GM10847 (cell line): ENCODE measurements around the gene CHTOP.

Experiments
- POLR2A ChIP-seq: IDR thresholded peaks from 2 replicates; pipeline ENCODE4 v1.6.1; 2011; ENCODE audit not compliant: insufficient read length; ENCODE audit errors: extremely low read depth

CHTOP gene

GRCh38 chr1:153626904-153627714 lies 6.8 kb upstream of the CHTOP start, which contains the start of gene S100A13:
Gene S100A13 (minus strand): TSS chr1:153627505. CDS start chr1:153626472, 1,033 bp downstream.
- TF ChIP-seq POLR2A: no peak

DNA sequence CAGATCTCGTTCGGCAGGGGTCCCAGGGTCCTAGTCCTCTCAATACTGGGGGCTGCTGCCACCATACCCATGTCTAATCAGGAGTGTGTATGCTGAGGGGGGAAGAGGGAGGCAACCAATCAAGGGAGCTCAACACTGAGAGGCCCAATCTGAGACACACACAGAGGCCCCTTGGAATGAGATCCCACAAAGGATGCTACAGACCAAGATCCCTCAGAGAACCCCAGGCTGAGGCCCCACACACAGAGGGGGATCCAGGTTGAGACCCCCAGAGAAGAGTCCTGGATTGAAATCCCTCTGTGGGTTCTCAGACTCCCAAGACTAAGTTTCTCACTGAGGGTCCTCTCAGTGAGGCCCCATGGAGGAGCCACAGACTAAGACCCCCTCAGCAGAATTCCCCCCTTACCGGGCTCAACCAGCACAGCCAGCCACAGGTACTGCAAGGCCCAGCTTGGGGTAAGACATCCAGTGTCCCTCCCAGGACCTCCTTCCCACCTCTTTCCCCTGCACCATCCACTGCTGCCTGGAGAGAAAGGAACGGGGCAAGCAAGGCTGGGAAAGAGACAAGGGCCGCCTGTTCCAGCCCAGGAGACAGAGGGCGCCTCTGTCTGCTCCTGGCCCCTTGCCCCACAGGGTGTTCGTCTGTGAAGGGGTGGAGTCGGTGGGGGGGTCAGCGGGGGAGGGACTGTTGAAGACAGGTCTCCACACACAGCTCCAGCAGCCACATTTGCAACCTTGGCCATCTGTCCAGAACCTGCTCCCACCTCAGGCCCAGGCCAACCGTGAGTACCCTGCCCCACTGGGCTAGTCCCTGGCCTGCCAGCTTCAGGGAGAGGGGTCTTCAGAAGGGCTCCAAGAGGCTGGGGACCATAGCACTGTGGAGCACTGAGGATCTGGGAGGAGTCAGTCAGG lies 5.9 kb upstream of the CHTOP start, which contains the start of gene S100A1:
TSS of gene S100A1 (plus strand) at position 720 of the 912 bp plus-strand sequence. CDS start 2,088 bp downstream, outside the sequence.
- no peak for TF ChIP-seq POLR2A

- no peak for TF ChIP-seq POLR2A
Observed at GRCh38 chr1:153628638-153629342, 5.1 kb upstream of the CHTOP start.

DNA sequence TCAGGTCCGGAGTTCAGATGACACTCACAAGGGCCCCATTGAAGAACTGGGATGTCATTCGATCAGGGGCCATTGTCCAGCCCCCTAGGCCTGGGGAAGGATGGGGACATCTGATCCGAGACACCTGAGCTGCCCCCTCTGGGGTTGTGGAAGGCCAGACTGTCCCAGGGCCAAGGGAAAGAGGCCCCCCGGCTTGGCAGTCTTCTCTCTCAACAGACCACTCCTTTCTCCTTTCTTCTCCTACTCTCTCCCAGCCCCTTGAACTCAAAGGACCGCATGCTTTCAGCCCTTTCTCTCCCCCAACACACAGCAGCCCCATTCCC lies 4.6 kb upstream of the CHTOP start:
- no peak for TF ChIP-seq POLR2A

DNA sequence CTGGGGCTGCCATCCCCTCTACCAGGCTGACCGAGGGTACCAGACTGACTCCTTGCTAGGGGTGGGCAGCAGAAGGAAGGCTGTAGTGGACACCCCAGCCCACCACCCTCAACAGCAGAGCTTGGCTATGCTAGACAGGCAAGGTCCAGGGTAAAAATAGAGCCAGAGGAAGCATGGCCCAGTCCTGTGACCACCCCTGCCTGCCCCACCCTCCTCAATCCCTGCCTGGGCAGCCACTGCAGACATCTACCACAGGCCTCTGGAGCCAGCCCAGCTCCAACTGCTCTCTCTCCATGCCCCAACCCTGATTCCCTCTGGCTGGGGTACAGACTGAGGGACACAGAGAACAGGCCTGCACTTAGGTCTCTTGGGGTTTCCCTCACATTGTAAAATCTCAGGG lies 3.9 kb upstream of the CHTOP start:
- no peak for TF ChIP-seq POLR2A

DNA sequence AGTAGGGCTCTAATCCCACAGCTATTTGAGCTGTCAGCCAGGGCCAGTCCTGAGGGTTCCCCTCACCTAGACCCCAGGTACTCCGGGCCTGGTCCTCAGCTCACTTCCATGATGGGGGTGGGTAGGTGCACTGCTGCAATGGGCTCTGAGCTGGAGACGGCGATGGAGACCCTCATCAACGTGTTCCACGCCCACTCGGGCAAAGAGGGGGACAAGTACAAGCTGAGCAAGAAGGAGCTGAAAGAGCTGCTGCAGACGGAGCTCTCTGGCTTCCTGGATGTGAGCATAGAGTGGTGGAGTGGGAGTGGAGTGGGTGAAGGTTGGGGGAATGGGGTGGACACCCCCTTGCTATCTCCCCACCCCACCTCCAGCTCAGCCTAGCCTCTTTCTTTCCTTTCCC lies 3.5 kb upstream of the CHTOP start:
- no peak for TF ChIP-seq POLR2A

DNA sequence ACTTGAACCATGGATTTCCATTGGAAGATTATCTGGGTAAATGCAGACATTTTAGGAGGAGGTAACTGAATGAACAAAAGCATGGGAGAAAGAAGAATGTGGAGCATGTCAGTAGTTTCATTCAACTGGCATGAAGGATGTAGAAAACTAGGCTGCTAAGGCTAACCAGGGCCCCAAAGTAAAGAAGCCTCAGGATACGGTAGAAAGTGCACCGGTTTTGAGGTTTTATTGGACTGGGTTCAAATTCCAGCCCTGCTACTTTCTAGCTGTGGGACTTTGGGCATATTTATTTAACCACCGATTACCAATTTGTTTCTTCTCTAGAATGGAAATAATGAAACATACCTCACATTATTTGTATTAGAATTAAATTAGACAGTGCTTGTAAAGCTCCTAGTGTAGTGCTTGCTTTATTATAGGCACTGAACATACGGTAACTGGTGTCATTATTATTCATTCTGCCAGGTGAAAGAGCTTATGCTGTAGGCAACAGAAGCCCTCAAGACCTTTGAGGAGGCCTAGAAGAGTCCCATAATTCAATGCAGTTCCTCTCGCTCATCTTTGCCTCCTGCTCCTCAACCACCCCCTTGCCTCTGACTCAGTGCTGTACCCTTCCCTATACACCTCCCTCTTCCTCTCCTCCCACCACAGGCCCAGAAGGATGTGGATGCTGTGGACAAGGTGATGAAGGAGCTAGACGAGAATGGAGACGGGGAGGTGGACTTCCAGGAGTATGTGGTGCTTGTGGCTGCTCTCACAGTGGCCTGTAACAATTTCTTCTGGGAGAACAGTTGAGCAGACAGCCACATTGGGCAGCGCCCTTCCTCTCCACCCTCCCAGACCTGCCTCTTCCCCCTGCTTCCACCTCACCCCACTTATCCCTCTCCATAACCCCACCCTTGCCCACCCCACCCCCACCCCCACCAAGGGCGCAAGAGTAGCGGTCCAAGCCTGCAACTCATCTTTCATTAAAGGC lies 2.5 kb upstream of the CHTOP start:
- TF ChIP-seq POLR2A: no peak

- TF ChIP-seq POLR2A: no peak
Observed at GRCh38 chr1:153633161-153633753, 609 bp upstream of the CHTOP start.

DNA sequence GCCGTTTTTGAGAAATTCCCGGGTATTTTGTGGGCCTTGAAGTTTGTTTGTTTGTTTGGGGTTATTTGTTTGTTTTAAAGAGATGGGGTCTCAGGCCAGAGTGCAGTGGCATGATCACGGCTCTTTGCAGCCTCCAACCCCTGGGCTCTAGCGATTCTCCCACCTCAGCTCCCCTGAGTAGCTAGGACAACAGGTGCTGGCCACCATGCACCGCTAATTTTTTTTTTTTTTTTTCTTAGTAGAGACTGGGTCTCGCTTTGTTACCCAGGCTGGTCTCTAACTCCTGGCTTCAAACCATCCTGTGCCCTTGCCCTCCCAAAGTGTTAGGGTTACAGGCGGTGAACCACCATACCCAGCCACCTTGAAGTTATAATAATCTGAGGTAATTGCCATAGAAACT lies 2.0 kb downstream of the CHTOP start:
- TF ChIP-seq POLR2A: no peak

DNA sequence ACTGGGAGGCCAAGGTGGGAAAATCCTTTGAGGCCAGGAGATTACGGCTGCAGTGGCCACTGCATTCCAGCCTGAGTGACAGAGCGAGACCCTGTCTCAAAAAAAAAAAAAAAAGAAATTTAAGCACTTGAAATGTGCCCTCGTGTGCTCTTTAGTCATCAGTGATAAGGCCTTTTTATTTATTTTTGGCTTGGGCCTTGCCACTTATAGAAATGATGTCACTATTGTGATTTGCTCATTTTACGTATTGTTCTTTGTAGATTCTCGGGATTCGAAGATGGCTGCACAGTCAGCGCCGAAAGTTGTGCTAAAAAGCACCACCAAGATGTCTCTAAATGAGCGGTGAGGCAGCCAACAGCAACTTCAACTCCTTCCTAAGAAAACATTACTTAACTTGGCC lies 2.4 kb downstream of the CHTOP start:
- no peak for TF ChIP-seq POLR2A

DNA sequence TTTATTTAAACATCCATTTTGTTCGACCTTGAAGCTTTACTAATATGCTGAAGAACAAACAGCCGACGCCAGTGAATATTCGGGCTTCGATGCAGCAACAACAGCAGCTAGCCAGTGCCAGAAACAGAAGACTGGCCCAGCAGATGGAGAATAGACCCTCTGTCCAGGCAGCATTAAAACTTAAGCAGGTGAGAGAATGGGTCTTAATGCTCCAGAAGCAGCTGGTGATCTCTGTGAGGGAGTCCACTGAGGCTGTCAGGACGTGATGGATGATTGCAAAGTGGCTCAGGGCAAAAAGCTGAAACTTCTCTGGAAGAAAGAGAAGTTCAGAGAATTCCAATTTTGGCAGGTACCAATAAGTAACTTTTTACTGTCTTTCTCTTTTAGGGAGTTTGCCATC lies 4.4 kb downstream of the CHTOP start:
- TF ChIP-seq POLR2A: no peak

DNA sequence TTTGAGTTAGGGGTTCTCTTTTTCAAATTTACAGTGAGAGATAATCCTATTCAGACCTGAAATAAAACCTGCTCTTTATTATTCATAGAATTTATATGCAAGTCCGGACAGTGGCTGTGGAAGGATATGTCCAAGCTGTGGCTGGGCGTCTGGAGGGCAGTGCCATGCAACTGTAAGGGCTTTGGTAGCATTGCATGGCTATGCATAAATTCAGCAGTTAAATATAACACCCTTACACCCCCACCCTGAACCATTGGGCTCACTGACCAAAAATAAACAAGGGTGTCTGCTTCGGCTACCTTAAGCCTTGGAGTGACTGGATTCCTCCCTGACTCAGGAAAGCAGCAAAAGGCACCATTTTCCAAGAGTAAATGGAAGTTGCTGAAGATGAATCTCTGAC lies 5.4 kb downstream of the CHTOP start:
- no peak for TF ChIP-seq POLR2A

DNA sequence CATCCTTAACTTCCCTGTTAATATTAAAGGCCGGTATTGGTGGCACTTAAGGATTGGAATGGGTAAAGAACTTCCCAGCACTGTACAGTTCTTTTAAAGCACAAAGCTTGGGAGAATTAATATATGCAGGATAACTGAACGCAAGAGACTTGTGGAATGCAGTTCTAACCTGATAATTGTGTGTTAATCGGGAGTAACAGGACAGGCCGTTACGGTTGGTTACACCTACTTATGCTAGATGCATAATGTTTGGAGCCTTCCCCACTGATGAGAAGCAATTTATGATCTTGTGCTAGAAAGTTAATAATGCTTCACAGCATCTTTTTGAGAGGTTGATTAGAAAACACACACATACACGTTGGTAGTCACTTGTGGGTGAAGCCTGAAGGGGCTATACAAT lies 7.0 kb downstream of the CHTOP start:
- no peak for TF ChIP-seq POLR2A

- no peak for TF ChIP-seq POLR2A
Observed at GRCh38 chr1:153642161-153642560, 8.3 kb downstream of the CHTOP start.
